Fibroblast of peridontal ligament (primary cell): Measurements from ENCODE around the gene LRRC8E.

Experiments
- DNase-seq: peaks from one replicate; pipeline ENCODE4 v3.0.0-alpha.2; 2010; ENCODE audit errors: extremely low read depth

LRRC8E gene

GRCh38 chr19:7868326-7868670 is 20.0 kb upstream of the LRRC8E start:
- no peak for DNase-seq

- DNase-seq, result no peak
These were observed 19.4 kb upstream of the LRRC8E start for GRCh38 chr19:7868671-7869452.

DNA sequence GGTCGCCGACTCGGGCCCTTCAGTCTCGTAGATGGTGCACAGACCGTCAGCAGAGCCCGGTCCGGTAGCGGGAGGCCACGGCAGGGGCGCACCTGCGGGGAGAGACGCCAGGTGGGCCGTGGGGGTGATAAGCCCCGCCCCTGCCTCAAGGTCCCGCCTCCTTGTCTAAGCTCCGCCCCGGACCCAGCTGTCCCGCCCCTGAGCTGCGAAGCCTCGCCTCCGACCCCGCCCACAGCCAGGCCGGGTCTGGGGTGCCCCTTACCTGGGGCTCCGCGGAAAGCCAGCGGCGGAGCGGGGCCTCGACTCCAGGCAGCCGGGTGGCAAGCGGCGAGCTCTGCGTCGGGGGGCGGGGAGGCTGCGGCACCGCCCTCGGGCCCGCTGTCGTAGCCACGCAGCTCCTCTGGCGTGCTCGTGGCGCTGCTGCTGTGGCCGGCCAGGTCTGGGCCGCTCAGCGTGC is 18.8 kb upstream of the LRRC8E start:
- no peak for DNase-seq

DNA sequence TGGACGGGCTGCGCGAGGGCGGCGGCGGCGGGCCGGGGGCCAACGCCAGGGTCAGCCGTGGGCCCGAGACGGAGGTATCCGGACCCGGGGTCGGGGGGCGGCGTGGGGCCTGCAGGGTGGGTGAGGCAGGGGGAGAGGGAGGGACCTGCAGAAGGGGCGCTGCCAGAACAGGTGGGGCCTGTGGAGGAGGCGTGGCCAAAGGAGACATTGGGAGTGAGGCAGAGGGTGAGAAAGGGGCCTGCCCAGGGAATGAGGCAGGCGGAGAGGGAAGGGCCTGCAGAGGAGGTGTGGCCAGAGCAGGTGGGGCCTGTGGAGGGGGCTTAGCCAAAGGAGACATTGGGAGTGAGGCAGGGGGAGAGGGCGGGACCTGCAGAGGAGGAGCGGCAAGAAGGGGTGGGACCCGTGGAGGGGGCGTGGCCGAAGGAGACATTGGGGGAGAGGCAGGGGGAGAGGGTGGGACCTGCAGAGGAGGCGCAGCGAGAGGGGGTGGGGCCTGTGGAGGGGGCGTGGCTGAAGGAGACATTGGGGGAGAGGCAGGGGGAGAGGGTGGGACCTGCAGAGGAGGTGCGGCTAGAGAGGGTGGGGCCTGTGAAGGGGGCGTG is 18.3 kb upstream of the LRRC8E start:
- DNase-seq, result no peak

DNA sequence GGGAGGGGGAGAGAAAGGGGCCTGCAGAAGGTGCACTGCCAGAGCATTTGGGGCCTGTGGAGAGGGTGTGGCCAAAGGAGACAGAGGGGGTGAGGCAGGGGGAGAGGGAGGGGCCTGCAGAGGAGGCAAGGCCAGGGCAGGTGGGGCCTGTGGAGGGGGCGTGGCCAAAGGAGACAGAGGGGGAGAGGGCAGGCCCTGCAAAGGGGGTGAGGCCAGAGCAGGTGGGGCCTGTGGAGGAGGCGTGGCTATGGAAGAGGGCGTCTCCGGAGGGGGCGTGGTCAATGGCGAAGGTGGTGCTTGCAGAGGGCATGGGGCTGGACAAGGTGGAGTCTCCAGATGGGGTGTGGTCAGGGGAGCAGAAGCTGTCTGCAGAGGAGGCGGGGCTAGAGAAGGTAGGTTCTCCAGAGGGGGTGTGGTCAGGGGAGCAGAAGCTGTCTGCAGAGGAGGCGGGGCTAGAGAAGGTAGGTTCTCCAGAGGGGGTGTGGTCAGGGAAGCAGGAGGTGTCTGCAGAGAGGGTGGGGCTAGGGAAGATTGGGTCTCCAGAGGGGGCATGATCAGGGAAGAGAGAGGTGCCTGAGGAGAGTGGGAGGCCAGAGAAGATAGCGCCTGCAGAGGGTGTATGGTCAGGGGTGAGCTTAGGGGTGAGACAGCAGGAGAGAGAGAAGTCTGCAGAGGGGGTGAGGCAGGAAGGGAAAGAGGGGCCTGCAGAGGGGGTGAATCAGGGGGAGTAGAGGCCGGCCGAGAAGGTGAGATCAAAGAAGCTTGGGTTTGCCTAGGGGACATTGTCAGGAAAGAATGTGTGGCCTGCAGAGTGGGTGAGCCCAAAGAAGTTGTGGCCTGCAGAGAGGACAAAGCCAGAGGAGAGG is 17.5 kb upstream of the LRRC8E start:
- no peak for DNase-seq

GRCh38 chr19:7871437-7872305 is 16.6 kb upstream of the LRRC8E start:
- DNase-seq, result peak; percentile 93

- DNase-seq, result no peak
These were observed 15.8 kb upstream of the LRRC8E start for GRCh38 chr19:7872306-7873204.

DNA sequence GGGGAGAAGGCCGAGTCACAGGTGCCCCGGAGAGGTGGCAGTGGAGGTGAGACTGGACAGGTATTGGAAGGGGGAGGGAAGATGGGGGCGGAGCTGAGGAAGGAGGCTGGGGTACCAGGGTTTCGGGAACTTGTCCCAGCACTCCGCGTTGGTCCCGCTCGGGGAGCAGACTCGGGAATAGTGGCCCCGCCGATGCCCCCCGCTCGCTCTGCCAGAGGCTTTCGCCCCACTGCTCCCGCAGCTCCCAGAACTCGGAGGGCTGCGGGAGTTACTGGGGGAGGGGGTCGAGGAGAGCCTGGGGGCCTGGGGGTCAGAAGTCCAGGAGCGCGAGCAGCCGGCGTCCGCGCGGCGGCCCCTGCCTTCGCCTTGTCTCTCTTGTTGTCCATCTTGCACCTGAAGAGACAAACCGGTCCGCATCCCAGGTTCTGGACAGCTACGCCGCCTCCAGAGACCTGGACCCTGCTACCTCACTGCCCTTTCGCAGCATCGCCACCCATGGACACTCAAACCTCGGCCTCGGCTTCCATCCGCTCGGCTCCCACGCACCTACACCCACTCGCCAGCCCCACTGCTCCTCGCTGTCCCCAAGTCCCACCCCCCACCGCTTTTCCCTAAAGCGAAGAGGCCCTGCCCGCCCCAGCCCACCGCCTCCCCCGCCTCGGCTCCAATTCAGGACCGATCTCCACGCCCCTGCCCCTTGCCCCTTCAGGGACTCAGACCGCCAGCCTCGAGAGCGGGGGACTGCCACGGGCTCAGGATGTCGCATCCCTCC is 14.8 kb upstream of the LRRC8E start:
- DNase-seq, result no peak

DNA sequence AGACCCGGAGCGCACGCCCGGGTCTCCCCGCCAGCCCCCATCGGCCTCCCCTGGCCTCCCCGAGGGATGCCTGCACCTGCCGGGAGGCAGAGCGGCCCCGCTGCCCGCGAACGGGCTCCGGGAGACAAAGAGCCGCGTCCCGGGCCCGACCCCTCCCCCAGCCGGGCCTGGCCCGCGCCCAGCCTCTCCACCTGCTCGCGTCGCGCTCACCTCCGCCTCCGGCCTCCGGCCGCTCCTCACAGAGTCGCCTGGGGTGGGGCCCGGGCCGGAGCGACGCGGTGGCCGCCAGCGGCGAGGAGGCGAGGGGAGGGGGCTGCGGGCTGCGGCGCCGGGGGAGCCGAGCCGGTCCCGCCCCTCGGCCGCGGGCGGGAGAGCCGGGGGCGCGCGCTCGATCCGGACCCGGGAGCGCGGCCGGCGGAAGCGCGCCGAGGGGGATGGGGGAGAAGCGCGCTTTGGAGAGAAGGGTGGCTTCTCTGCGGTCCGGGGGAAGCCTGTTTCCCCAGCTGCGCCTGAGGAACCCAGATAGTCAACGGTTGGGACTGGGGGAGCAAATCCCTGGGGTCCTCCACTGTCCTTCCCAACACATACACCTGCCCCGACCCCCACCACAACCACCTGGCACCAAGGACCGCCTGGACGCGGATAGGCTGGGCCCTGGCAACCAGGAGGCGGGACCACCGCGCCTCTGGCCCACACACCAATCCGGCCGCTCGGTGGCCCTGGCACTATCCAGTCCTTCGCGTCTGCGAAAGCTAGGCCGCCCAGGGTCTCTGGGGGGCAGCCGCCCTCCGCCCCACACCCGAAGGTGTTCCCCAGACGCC is 14.0 kb upstream of the LRRC8E start, which contains the start of gene PRR36:
Gene PRR36, minus strand, starts transcription at position 315 of the 821 bp plus-strand sequence. CDS start 701 bp downstream, outside the sequence.
- no peak for DNase-seq

- no peak for DNase-seq
These were observed 13.4 kb upstream of the LRRC8E start for GRCh38 chr19:7874897-7875273.

GRCh38 chr19:7877249-7877836 is 11.0 kb upstream of the LRRC8E start:
- no peak for DNase-seq

DNA sequence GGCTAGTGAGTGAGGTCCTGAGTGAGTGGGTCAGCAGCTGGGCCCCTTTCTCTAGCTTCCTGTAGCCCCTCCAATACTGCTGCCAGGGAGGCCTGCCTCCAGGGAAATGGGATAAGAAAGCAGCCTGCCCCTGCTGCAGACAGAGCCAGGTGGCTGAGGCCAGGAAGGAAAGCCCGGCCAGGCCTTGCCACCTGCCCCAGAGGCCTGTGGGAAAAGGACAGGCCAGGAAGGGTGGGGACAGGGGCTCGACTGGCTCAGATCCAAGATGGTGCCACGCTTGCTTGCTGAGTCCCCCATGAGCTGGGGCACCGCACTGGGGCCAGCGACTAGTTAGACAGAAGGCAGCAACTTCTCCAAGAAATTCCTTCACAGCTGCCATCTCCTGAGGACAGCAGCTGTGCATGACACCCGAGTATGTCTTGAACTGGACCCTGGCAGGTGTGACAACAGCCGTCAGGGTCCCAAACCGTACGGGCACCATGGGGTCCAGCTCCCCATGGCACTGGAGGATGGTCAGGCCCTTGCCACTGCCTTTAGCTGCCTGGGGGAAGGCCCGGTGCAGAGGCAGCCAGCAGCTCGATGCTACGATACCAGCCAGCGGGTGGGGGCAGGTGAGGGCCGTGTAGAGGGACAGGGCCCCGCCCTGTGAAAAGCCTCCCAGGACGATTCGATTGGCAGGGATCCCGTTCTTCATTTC is 9.1 kb upstream of the LRRC8E start:
- no peak for DNase-seq

DNA sequence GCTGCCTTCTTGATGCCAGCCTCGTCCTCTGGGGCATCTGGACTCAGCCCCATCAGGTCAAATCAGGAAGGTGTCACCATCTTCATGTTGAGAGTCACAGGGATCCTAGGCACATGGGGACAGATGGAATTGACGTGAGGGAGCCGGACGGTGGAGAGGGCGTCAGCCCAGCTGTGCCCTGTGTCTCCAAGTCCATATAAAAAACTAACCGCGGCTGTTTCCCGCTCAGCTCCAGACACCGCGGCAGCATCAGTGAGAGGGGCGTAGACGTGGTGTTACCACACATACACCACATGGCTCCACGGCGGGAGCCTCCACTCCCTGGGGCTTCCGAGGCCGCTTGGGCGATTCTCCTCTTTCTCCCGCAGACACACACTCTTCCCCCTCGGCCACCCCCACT is 8.5 kb upstream of the LRRC8E start:
- no peak for DNase-seq

GRCh38 chr19:7881910-7882309 is 6.4 kb upstream of the LRRC8E start:
- no peak for DNase-seq

- DNase-seq, result no peak
These were observed 5.2 kb upstream of the LRRC8E start for GRCh38 chr19:7883105-7883504.

- peak; percentile 58 for DNase-seq
These were observed 4.3 kb upstream of the LRRC8E start for GRCh38 chr19:7883796-7884570.

- no peak for DNase-seq
These were observed 2.5 kb upstream of the LRRC8E start for GRCh38 chr19:7885818-7886217.
